ENCODE measurements around the gene DDX28. TPM values are rescaled to one million over a fixed set of nuclear protein-coding genes. Genes with fewer than 3 reads are reported as not detected.
A peak's percentile ranks its signal among the peaks of the same experiment; 100 is the strongest.

DDX28 gene
- total and polyA plus RNA-seq, 10 of the 15 experiments (the other 5 are each of a cell fraction or from before 2014, with no cell fraction given), result 3.6 to 40.4 (median 20.0) TPM

- TF ChIP-seq MAX (IDR thresholded peaks at IDR 0.05; ENCODE audit: low read depth, low read length) (no peak), CHD1 (IDR thresholded peaks at IDR 0.05; ENCODE audit: low read depth, low read length) (no peak), PRDM15 (CRISPR knock-in tag; IDR thresholded peaks at IDR 0.05) (no peak)
Measured at GRCh38 chr16:68071518-68071901, 48.5 kb upstream of the DDX28 start (continued).

- ChIA-PET CTCF (interaction anchor here (0.8 to 8.2 kb wide), 21 partner anchors 8 to 398 kb away, joined by 3 to 109 read pairs (median 4); partner anchors contain the start of gene NFATC3), RAD21 (ENCODE audit: unreplicated experiment) (interaction anchor here (0.6 to 9.8 kb wide), 11 partner anchors 9 to 258 kb away, joined by 3 to 105 read pairs (median 4); partner anchors contain the start of gene NFATC3), POLR2A (interaction anchor here (0.6 to 8.8 kb wide), 7 partner anchors 9 to 158 kb away, joined by 3 to 135 read pairs (median 4); partner anchors contain the start of gene NFATC3), SMC1A (ENCODE audit: uncharacterized antibody, unreplicated experiment) (interaction anchor here (0.6 to 3.7 kb wide), 20 partner anchors 9 to 265 kb away, joined by 3 to 25 read pairs (median 4); partner anchors contain the start of genes NFATC3, RANBP10, SLC7A6 and TSNAXIP1)
- in situ Hi-C loops (cut with MboI) (no loop called here), intact Hi-C loops (cut with micrococcal nuclease; ENCODE audit: unreplicated experiment) (no loop called here)
- no peak overlapping the region for H3K4me3 ChIP-seq
- H3K4me1 ChIP-seq (ENCODE audit: control insufficient read depth, insufficient read depth, low read length), result peaks cover 43% of the 10 kb centered on the region
- peaks cover 25 to 34% of the 10 kb centered on the region in 2 experiments; a peak in 3 of 4 replicates for H3K36me3 ChIP-seq (ENCODE audit: control insufficient read depth in 2 of 2, insufficient read depth in 2 of 2, low read length in 1 of 2)
- ATAC-seq (peak; percentile 52), FAIRE-seq (no peak), DNase-seq (ENCODE audit: low read depth, low spot score) (no peak)
- no peak overlapping the region for H2AFZ ChIP-seq (ENCODE audit: control insufficient read depth, low read depth, low read length)
- no peaks in the 10 kb centered on the region for H3K79me2 ChIP-seq (ENCODE audit: control insufficient read depth, insufficient read depth, low read length)
- no TSS peak for BruUV-seq (replicated peaks)
- 25% methylated on average over 14 of the region's 14 CpGs for WGBS (ENCODE audit: insufficient coverage, insufficient replicate concordance, low lambda C conversion rate, missing lambda C conversion rate)
- no peaks in the 10 kb centered on the region for H4K20me1 ChIP-seq (ENCODE audit: control insufficient read depth, insufficient read depth)
- no peak overlapping the region for H3K9ac ChIP-seq (ENCODE audit: control insufficient read depth, insufficient read depth, low read length)
- peak overlapping the region; percentile 50; the same call in 1 of the 2 replicates for H3K4me2 ChIP-seq (ENCODE audit: control insufficient read depth, insufficient read depth)
- peak overlapping the region; percentile 42 for H3K27ac ChIP-seq (ENCODE audit: control insufficient read depth, insufficient read depth)
- H3K9me3 ChIP-seq (replicated peaks; ENCODE audit: control insufficient read depth, insufficient read depth, low read length), result no peaks in the 10 kb centered on the region
- no peaks in the 10 kb centered on the region for H3K27me3 ChIP-seq (replicated peaks in 1 of 2; ENCODE audit: control insufficient read depth in 2 of 2, insufficient read depth in 2 of 2, low read length in 1 of 2)
- TF ChIP-seq FOXK2 (IDR thresholded peaks at IDR 0.05) (no peak), MLLT1 (IDR thresholded peaks at IDR 0.05) (no peak), ETV6 (conservative IDR thresholded peaks at IDR 0.05 in 1 of 2, IDR thresholded peaks at IDR 0.05 in 1 of 2; ENCODE audit: borderline replicate concordance in 1 of 2, low read depth in 1 of 2) (peak in 1 of 2 experiments; percentile 29; a peak in 1 of 4 replicates), BACH1 (IDR thresholded peaks at IDR 0.05; ENCODE audit: borderline replicate concordance) (no peak), FOXM1 (IDR thresholded peaks at IDR 0.05; ENCODE audit: low read depth, low read length) (peak; percentile 32; the same call in 1 of the 2 replicates), GABPA (IDR thresholded peaks at IDR 0.05; ENCODE audit: low read depth) (no peak), IRF4 (IDR thresholded peaks at IDR 0.05; ENCODE audit: low read depth, low read length) (no peak), ZNF217 (IDR thresholded peaks at IDR 0.05) (no peak), NFXL1 (IDR thresholded peaks at IDR 0.05; ENCODE audit: borderline replicate concordance) (no peak), CHD1 (IDR thresholded peaks at IDR 0.05; ENCODE audit: low read depth, low read length) (no peak), BHLHE40 (IDR thresholded peaks at IDR 0.05; ENCODE audit: borderline replicate concordance in 1 of 2, low read depth in 2 of 2, low read length in 1 of 2) (0 out of 4 replicates have a peak, but pooled peaks of 1 of the 2 experiments have one; percentile 9), SMARCA5 (IDR thresholded peaks at IDR 0.05) (peak; percentile 13; the same call in 1 of the 2 replicates), DPF2 (IDR thresholded peaks at IDR 0.05) (no peak), MXI1 (IDR thresholded peaks at IDR 0.05; ENCODE audit: low read depth, low read length) (no peak), POLR2AphosphoS5 (IDR thresholded peaks at IDR 0.05; ENCODE audit: low read length) (no peak)
Measured at GRCh38 chr16:68070806-68071517, 47.9 kb upstream of the DDX28 start.

All from GM12878 (cell line).